ENCODE results near the gene UNK.

- no peak for TF ChIP-seq CTCF (IDR thresholded peaks at IDR 0.05)
- TF ChIP-seq POLR2A (IDR thresholded peaks at IDR 0.05; ENCODE audit: low read depth) = no peak
These were observed 66.5 kb downstream of the UNK start for GRCh38 chr17:75850928-75851692.

Data from esophagus muscularis mucosa (tissue), 3 donors.